NB4 (cell line): ENCODE data around the gene VILL.

Experiments
- MYC ChIP-seq: IDR thresholded peaks from 2 replicates; pipeline ENCODE4 v1.6.1; 2011; ENCODE audit warnings: low read depth, low read length
- POLR2A ChIP-seq: IDR thresholded peaks from 2 replicates; pipeline ENCODE4 v1.6.1; 2011; ENCODE audit warnings: mild to moderate bottlenecking; ENCODE audit not compliant: insufficient read length; ENCODE audit errors: extremely low read depth
- TF ChIP-seq, protein P1 (sequence below): IDR thresholded peaks from one replicate; pipeline ENCODE4 v1.5.1; 2012; ENCODE audit warnings: low read depth, low read length
- TF ChIP-seq, protein P2 (sequence below): IDR thresholded peaks from 2 replicates; pipeline ENCODE4 v1.6.1; 2011; ENCODE audit warnings: low read depth, low read length

DNA sequence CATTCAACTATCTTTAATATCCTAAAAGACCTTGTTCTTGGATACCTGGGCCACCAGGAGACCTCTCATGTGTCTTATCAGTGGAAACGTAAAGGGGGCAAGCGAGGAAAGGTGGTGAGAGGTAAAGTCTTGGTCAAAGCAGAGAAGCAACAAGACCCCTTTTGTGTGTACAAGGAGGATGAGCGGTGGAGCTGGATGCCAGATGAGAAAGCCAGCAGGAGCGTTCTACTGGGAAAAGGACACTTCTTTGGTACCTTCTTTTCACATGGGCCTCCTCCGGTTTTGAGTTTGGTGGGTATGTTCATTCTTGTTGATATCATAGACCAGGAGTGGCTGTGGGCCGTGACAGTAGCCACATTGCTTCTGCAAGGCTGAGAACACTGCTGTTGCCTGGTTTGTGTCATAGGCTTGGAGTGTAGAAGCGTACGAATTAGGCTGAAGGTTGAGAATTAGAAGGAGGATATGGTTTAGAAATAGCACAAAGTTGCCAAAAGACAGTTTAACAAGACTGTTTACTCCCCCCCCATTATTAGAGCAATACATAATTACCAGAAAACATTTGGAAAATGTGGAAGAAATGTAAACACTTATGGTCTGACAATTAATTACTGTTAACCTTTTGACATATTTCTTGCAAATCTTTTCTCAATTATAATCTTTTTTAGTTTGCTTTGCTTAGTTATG, 46.8 kb upstream of the VILL start:
- TF ChIP-seq POLR2A = no peak
- TF ChIP-seq, protein P1, sequence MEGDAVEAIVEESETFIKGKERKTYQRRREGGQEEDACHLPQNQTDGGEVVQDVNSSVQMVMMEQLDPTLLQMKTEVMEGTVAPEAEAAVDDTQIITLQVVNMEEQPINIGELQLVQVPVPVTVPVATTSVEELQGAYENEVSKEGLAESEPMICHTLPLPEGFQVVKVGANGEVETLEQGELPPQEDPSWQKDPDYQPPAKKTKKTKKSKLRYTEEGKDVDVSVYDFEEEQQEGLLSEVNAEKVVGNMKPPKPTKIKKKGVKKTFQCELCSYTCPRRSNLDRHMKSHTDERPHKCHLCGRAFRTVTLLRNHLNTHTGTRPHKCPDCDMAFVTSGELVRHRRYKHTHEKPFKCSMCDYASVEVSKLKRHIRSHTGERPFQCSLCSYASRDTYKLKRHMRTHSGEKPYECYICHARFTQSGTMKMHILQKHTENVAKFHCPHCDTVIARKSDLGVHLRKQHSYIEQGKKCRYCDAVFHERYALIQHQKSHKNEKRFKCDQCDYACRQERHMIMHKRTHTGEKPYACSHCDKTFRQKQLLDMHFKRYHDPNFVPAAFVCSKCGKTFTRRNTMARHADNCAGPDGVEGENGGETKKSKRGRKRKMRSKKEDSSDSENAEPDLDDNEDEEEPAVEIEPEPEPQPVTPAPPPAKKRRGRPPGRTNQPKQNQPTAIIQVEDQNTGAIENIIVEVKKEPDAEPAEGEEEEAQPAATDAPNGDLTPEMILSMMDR = no peak
- TF ChIP-seq, protein P2, sequence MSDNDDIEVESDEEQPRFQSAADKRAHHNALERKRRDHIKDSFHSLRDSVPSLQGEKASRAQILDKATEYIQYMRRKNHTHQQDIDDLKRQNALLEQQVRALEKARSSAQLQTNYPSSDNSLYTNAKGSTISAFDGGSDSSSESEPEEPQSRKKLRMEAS = no peak
- TF ChIP-seq MYC = no peak
